ENCODE results near the gene DUSP9. TPM values are rescaled to one million over a fixed set of nuclear protein-coding genes. Genes with fewer than 3 reads are reported as not detected.

The DUSP9 gene
- total RNA-seq, 1 experiment from 2014 or later, result 2.4 TPM

DNA sequence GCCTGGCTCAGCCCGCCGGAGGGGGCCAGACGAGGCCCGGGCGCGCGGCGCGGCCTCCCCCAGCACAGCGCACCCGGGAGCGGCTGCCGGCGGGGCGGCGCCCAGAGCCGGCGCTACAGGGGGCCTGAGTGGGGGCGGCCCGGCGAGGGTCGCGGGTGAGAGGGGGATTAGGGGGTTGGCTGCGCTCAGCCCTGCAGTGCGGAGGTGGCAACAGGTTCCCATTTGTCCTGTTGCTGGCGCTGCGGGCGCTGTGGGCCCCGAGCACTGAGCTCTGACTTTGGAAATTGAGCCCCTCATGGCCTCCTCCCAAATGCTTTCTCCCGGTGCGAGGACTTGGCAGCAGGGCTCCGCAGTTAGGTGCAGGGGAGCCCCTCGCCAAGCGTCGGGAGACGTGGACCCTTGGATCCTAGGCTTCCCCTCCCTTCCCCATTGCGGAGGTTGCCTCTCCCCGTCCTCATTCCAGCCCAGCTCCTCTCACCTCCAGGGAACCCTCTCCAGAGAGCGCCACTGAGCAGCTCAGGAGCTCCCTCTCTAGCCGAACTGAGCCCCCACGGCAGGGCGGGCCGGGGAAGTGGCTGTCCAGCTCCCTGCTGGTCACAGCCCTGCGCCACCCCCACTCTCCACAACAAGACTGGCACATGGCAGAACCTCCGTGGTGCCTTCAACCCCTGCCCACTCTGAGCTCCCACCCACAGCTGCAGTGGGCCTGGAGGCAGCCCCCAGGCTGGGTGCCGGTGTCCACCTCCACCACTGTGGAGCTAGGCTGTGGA is 2.5 kb upstream of the DUSP9 start:
- DNase-seq, result peak; percentile 43
- Histone ChIP-seq H3K9ac (ENCODE audit: extremely low read depth, insufficient read length, low read length) (no peak overlapping the region), H2BK120ac (ENCODE audit: low read depth, low read length, poor library complexity, severe bottlenecking) (no peak overlapping the region), H4K20me1 (ENCODE audit: control insufficient read depth, insufficient read depth, insufficient read length) (no peaks in the 10 kb centered on the region), H3K79me2 (ENCODE audit: insufficient read depth, low read length) (no peaks in the 10 kb centered on the region), H3K79me1 (ENCODE audit: insufficient read depth, low read depth, low read length, poor library complexity, severe bottlenecking) (no peaks in the 10 kb centered on the region), H2BK5ac (ENCODE audit: insufficient read length, low read length) (no peak overlapping the region), H3K9me3 (ENCODE audit: control insufficient read depth, low read depth, low read length) (peaks cover 37% of the 10 kb centered on the region), H4K5ac (ENCODE audit: insufficient read length, low read depth, low read length) (no peak overlapping the region), H4K8ac (replicated peaks; ENCODE audit: insufficient read length, low read depth, low read length) (no peak overlapping the region), H2BK12ac (ENCODE audit: insufficient read length, low read depth, low read length) (no peak overlapping the region), H3K4ac (ENCODE audit: low read depth, low read length) (no peak overlapping the region), H3T11ph (ENCODE audit: low read length) (no peak overlapping the region), H3K4me2 (ENCODE audit: insufficient read depth, insufficient read length, low read length) (peak overlapping the region; percentile 39), H4K91ac (ENCODE audit: insufficient read length, low read depth, low read length) (no peak overlapping the region), H2BK15ac (ENCODE audit: low read depth, low read length) (no peak overlapping the region), H3K56ac (ENCODE audit: insufficient read length, low read depth, low read length) (no peak overlapping the region), H3K23me2 (ENCODE audit: insufficient read length, low read depth, low read length, poor library complexity, severe bottlenecking) (peaks cover 11% of the 10 kb centered on the region), H3K18ac (ENCODE audit: insufficient read length, low read depth, low read length) (no peak overlapping the region), H2AK5ac (ENCODE audit: insufficient read length, low read length) (no peak overlapping the region), H3K14ac (ENCODE audit: insufficient read depth, low read length) (no peak overlapping the region), H2AFZ (ENCODE audit: low read length) (no peak overlapping the region), H3K27ac (ENCODE audit: insufficient read length, low read depth, low read length) (no peak overlapping the region), H3K23ac (ENCODE audit: insufficient read length, low read depth, low read length) (no peak overlapping the region), H2BK20ac (ENCODE audit: low read depth, low read length, poor library complexity, severe bottlenecking) (no peak overlapping the region), H3K4me1 (ENCODE audit: insufficient read depth, low read length) (no peaks in the 10 kb centered on the region; the same call in 1 of the 2 replicates), H3K27me3 (ENCODE audit: insufficient read depth, low read length) (peaks cover 58% of the 10 kb centered on the region)
- Mint-ChIP-seq H3K4me3 (peak overlapping the region; percentile 39 to 76), H3K36me3 (ENCODE audit: insufficient read depth in 1 of 3, low read depth in 3 of 3) (peaks cover 0 to 7% (median 2%) of the 10 kb centered on the region in 3 experiments; a peak in 3 of 7 replicates), H3K4me1 (peaks cover 8 to 12% of the 10 kb centered on the region in 2 experiments), H3K9me3 (peaks cover 42 to 61% of the 10 kb centered on the region in 2 experiments), H3K27me3 (ENCODE audit: low read depth) (peaks cover 81% of the 10 kb centered on the region), H3K27ac (no peak overlapping the region; a peak in 1 of 7 replicates)
- WGBS (ENCODE audit: extremely low coverage, insufficient read length, low lambda C conversion rate), result no CpG with 5 or more reads among the region's 46 CpGs
- TF ChIP-seq, protein P1, sequence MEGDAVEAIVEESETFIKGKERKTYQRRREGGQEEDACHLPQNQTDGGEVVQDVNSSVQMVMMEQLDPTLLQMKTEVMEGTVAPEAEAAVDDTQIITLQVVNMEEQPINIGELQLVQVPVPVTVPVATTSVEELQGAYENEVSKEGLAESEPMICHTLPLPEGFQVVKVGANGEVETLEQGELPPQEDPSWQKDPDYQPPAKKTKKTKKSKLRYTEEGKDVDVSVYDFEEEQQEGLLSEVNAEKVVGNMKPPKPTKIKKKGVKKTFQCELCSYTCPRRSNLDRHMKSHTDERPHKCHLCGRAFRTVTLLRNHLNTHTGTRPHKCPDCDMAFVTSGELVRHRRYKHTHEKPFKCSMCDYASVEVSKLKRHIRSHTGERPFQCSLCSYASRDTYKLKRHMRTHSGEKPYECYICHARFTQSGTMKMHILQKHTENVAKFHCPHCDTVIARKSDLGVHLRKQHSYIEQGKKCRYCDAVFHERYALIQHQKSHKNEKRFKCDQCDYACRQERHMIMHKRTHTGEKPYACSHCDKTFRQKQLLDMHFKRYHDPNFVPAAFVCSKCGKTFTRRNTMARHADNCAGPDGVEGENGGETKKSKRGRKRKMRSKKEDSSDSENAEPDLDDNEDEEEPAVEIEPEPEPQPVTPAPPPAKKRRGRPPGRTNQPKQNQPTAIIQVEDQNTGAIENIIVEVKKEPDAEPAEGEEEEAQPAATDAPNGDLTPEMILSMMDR (conservative IDR thresholded peaks at IDR 0.05), result peak; percentile 27; the same call in 2 of the 3 replicates
